ENCODE results near the gene CAGE1. TPM values are rescaled to one million over a fixed set of nuclear protein-coding genes. Genes with fewer than 3 reads are reported as not detected.
"Not testable (repeated sequence)": the region's sequence is repeated elsewhere in the genome, so short reads cannot be mapped to it uniquely, and the experiment has no call there.

Gene CAGE1
- total and polyA plus RNA-seq, 4 donors, result 0.15 TPM; not detected in 3

DNA sequence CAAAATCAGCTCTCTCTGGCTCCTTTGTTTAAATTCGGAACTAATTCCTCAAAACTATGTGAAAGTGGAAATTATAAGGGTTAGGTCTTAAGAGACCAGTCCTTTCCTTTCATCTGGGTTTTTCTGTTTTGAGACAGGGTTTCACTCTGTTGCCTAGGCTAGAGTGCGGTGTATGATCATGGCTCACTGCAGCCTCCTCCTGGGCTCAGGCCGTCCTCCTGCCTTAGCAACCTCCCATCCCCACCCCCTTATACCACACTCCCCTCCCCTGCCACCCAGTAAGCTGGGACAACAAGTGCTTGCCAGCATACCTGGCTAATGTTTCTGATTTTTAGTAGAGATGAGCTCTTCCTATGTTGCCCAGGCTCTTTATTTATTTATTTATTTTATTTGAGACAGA is 63.8 kb downstream of the CAGE1 start:
- Histone ChIP-seq H3K27me3 (ENCODE audit: control insufficient read depth in 3 of 3, insufficient read depth in 3 of 3, low read length in 2 of 3) (no peaks in the 10 kb centered on the region), H3K9me3 (ENCODE audit: control insufficient read depth in 4 of 4, insufficient read depth in 3 of 4, low read length in 3 of 4) (peaks cover 0 to 2% (median 0%) of the 10 kb centered on the region in 4 donors), H3K4me3 (no peak overlapping the region), H3K36me3 (ENCODE audit: control insufficient read depth in 4 of 4, insufficient read depth in 4 of 4, low read length in 4 of 4) (no peaks in the 10 kb centered on the region), H3K9ac (ENCODE audit: insufficient read depth in 1 of 2, low read length in 2 of 2) (no peak overlapping the region), H3K4me1 (ENCODE audit: control insufficient read depth in 5 of 5, insufficient read depth in 5 of 5, low read length in 5 of 5) (peaks cover 0 to 7% (median 0%) of the 10 kb centered on the region in 5 donors), H3K27ac (ENCODE audit: low read depth in 1 of 2, low read length in 1 of 2) (no peak overlapping the region)
- ATAC-seq (ENCODE audit: insufficient read depth, low FRiP score) (no peak), DNase-seq (no peak)
- TF ChIP-seq, protein P1, sequence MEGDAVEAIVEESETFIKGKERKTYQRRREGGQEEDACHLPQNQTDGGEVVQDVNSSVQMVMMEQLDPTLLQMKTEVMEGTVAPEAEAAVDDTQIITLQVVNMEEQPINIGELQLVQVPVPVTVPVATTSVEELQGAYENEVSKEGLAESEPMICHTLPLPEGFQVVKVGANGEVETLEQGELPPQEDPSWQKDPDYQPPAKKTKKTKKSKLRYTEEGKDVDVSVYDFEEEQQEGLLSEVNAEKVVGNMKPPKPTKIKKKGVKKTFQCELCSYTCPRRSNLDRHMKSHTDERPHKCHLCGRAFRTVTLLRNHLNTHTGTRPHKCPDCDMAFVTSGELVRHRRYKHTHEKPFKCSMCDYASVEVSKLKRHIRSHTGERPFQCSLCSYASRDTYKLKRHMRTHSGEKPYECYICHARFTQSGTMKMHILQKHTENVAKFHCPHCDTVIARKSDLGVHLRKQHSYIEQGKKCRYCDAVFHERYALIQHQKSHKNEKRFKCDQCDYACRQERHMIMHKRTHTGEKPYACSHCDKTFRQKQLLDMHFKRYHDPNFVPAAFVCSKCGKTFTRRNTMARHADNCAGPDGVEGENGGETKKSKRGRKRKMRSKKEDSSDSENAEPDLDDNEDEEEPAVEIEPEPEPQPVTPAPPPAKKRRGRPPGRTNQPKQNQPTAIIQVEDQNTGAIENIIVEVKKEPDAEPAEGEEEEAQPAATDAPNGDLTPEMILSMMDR (IDR thresholded peaks at IDR 0.05; ENCODE audit: control extremely low read depth, extremely low read depth), result no peak
- 76 to 85% methylated on average over 3 of the region's 3 CpGs for WGBS, 2 donors

DNA sequence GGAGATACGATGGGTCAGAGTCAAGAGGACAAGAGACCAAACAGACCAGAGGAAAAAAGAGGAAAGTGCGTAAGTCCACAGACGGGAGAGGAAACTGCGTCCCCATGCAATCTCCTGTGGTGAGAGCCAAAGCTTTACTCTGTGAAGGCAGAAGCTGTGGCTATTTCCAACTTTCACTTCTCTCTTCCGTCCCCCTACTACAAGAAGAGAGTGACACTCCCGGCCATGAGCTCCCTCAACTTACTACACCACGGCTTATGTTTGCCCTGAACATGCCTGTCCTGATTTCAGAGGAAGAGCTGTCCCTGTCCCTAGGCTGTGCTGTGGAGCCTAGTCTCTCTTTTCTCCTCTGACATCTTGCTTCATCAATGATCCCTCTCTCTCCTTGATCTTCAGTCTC is 65.0 kb downstream of the CAGE1 start:
- no peak overlapping the region for H3K9ac ChIP-seq (ENCODE audit: insufficient read depth in 1 of 2, low read length in 2 of 2)

DNA sequence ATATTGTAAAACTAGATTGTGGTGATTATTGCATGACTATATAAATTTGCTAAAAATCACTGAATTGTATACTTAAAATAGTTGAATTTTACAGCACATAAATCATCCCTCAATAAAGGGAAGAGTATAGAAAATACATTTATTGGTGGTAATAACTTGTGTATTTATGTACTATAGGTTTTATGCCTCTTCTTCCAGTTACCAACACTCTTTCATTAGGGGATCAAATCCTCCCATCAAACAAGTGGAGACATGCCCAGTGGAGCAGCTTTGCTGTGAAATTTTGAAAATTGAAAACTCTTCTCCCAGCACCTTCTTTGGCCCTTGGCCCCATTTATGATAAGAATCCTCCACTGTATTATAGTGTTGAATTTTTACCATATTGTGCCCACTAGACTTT is 66.5 kb downstream of the CAGE1 start:
- ATAC-seq (ENCODE audit: insufficient read depth, low FRiP score) (no peak), DNase-seq (no peak)
- Histone ChIP-seq H3K9me3 (ENCODE audit: control insufficient read depth in 4 of 4, insufficient read depth in 3 of 4, low read length in 3 of 4) (peaks cover 0 to 2% (median 0%) of the 10 kb centered on the region in 4 donors), H3K9ac (ENCODE audit: insufficient read depth in 1 of 2, low read length in 2 of 2) (no peak overlapping the region), H3K27ac (ENCODE audit: low read depth in 1 of 2, low read length in 1 of 2) (no peak overlapping the region), H3K36me3 (ENCODE audit: control insufficient read depth in 4 of 4, insufficient read depth in 4 of 4, low read length in 4 of 4) (no peaks in the 10 kb centered on the region), H3K4me1 (ENCODE audit: control insufficient read depth in 5 of 5, insufficient read depth in 5 of 5, low read length in 5 of 5) (peaks cover 0 to 7% (median 0%) of the 10 kb centered on the region in 5 donors), H3K27me3 (ENCODE audit: control insufficient read depth in 3 of 3, insufficient read depth in 3 of 3, low read length in 2 of 3) (no peaks in the 10 kb centered on the region), H3K4me3 (no peak overlapping the region)
- TF ChIP-seq, protein P1 (IDR thresholded peaks at IDR 0.05; ENCODE audit: control extremely low read depth, extremely low read depth), result no peak

More for the DNA sequence above, 65.0 kb downstream of the CAGE1 start:
- H3K9me3 ChIP-seq (ENCODE audit: control insufficient read depth in 4 of 4, insufficient read depth in 3 of 4, low read length in 3 of 4), result peaks cover 0 to 2% (median 0%) of the 10 kb centered on the region in 4 donors
- peak in 1 of 3 donors; percentile 16 for DNase-seq
- H3K36me3 ChIP-seq (ENCODE audit: control insufficient read depth in 4 of 4, insufficient read depth in 4 of 4, low read length in 4 of 4), result no peaks in the 10 kb centered on the region
- 18 to 61% methylated on average over 7 of the region's 7 CpGs for WGBS, 2 donors
- peaks cover 0 to 7% (median 0%) of the 10 kb centered on the region in 5 donors for H3K4me1 ChIP-seq (ENCODE audit: control insufficient read depth in 5 of 5, insufficient read depth in 5 of 5, low read length in 5 of 5)
- no peaks in the 10 kb centered on the region for H3K27me3 ChIP-seq (ENCODE audit: control insufficient read depth in 3 of 3, insufficient read depth in 3 of 3, low read length in 2 of 3)
- no peak overlapping the region for H3K4me3 ChIP-seq
- peak overlapping the region in 1 of 2 donors; percentile 59 for H3K27ac ChIP-seq (ENCODE audit: low read depth in 1 of 2, low read length in 1 of 2)
- peak; percentile 79 for ATAC-seq (ENCODE audit: insufficient read depth, low FRiP score)
- TF ChIP-seq, protein P1 (IDR thresholded peaks at IDR 0.05; ENCODE audit: control extremely low read depth, extremely low read depth), result no peak

DNA sequence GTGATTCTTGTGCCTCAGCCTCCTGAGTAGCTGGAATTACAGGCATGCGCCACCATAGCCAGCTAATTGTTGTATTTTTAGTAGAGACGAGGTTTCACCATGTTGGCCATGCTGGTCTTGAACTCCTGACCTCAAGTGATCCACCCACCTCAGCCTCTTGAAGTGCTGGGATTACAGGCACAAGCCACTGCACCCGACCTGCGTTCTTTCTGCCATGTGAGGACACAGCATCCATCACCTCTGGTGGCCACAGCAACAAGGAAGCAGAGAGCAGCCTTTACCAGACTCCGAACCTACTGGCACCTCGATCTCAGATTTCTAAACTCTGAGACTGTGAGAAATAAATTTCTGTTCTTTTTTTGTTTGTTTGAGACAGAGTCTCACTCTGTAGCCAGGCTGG is 67.7 kb downstream of the CAGE1 start:
- DNase-seq; H3K9me3 ChIP-seq (ENCODE audit: control insufficient read depth in 4 of 4, insufficient read depth in 3 of 4, low read length in 3 of 4): not testable (repeated sequence)
- WGBS, 2 donors, result 84 to 88% methylated on average over 6 of the region's 6 CpGs

DNA sequence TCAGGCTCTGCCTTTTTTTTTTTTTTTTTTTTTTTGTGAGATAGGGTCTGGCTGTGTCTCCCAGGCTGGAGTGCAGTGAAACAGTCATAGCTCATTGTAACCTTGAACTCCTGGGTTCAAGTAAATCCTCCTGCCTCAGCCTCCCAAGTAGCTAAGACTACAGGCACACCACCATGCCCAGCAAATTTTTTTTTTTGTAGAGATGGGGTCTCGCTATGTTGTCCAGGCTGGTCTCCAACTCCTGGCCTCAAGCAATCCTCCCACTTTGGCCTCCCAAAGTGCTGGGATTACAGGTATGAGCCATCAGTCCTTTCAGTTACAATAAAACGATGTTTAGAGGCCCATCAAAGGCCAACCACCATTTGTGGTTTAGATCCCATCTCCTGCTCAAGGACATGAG is 70.1 kb downstream of the CAGE1 start:
- not testable (repeated sequence) for DNase-seq; H3K4me3 ChIP-seq; H3K36me3 ChIP-seq (ENCODE audit: control insufficient read depth in 4 of 4, insufficient read depth in 4 of 4, low read length in 4 of 4); ATAC-seq (ENCODE audit: insufficient read depth, low FRiP score); H3K4me1 ChIP-seq (ENCODE audit: control insufficient read depth in 5 of 5, insufficient read depth in 5 of 5, low read length in 5 of 5); H3K9ac ChIP-seq (ENCODE audit: insufficient read depth in 1 of 2, low read length in 2 of 2); H3K27ac ChIP-seq (ENCODE audit: low read depth in 1 of 2, low read length in 1 of 2); H3K27me3 ChIP-seq (ENCODE audit: control insufficient read depth in 3 of 3, insufficient read depth in 3 of 3, low read length in 2 of 3); H3K9me3 ChIP-seq (ENCODE audit: control insufficient read depth in 4 of 4, insufficient read depth in 3 of 4, low read length in 3 of 4)
- 91 to 92% methylated on average over 2 of the region's 2 CpGs for WGBS, 2 donors

More for the DNA sequence above, 67.7 kb downstream of the CAGE1 start:
- H3K9ac ChIP-seq (ENCODE audit: insufficient read depth in 1 of 2, low read length in 2 of 2); H3K27ac ChIP-seq (ENCODE audit: low read depth in 1 of 2, low read length in 1 of 2); H3K4me1 ChIP-seq (ENCODE audit: control insufficient read depth in 5 of 5, insufficient read depth in 5 of 5, low read length in 5 of 5); ATAC-seq (ENCODE audit: insufficient read depth, low FRiP score); H3K27me3 ChIP-seq (ENCODE audit: control insufficient read depth in 3 of 3, insufficient read depth in 3 of 3, low read length in 2 of 3); H3K36me3 ChIP-seq (ENCODE audit: control insufficient read depth in 4 of 4, insufficient read depth in 4 of 4, low read length in 4 of 4); H3K4me3 ChIP-seq: not testable (repeated sequence)
